ENCODE data around the gene ANXA8. TPM values are rescaled to one million over a fixed set of nuclear protein-coding genes. Genes with fewer than 3 reads are reported as not detected.

ANXA8 gene
- total RNA-seq, 1 experiment from 2014 or later: 1.1 TPM

DNA sequence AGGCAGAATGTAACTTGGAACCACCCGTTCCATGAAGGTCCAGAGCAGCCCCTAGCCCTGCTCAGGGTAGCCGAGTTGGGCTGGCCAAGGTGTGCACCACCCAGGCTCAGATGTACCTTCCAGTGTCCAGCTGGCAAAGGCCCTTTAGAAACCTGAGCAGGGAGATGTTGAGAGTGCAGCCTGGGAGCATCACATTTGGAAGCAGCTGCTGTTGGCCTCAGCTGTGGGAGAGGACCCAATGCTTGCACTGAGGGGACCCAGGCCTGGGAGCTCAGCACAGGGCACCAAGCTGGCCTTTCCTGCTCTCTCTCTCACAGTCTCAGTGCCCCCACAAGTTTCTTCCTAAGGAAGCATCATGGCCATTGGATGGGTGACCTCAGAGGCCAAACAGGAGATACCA lies 33.5 kb downstream of the ANXA8 start:
- intact Hi-C loops (cut with micrococcal nuclease): no loop called here
- Histone ChIP-seq H3K79me2 (ENCODE audit: low read length) (no peaks in the 10 kb centered on the region), H3K9me2 (replicated peaks; ENCODE audit: low read length) (no peaks in the 10 kb centered on the region), H3K9ac (ENCODE audit: low read length) (no peak overlapping the region), H2AFZ (ENCODE audit: low read length) (no peak overlapping the region), H3K4me3 (ENCODE audit: low read length) (no peak overlapping the region), H3F3A (ENCODE audit: low read length, unreplicated experiment) (no peaks in the 10 kb centered on the region), H3K9me3 (ENCODE audit: low read length) (no peaks in the 10 kb centered on the region), H3K4me1 (ENCODE audit: insufficient read depth, low read length) (no peaks in the 10 kb centered on the region), H3K4me2 (ENCODE audit: low read length) (no peak overlapping the region), H4K20me1 (ENCODE audit: low read length) (no peaks in the 10 kb centered on the region), H3K27ac (ENCODE audit: low read length) (no peak overlapping the region), H3K36me3 (ENCODE audit: low read depth, low read length) (no peaks in the 10 kb centered on the region), H3K27me3 (ENCODE audit: low read length) (no peaks in the 10 kb centered on the region)
- BruUV-seq (replicated peaks): no TSS peak
- ChIA-PET CTCF (no interaction called here), POLR2A (ENCODE audit: unreplicated experiment) (no interaction called here)
- ATAC-seq: no peak
- DNase-seq: no peak
- TF ChIP-seq EZH2phosphoT487 (IDR thresholded peaks at IDR 0.05; ENCODE audit: borderline replicate concordance, low read length): no peak
- no peak for TF ChIP-seq EZH2 (IDR thresholded peaks at IDR 0.05; ENCODE audit: low read length, unreplicated experiment)
- TF ChIP-seq, protein P1, sequence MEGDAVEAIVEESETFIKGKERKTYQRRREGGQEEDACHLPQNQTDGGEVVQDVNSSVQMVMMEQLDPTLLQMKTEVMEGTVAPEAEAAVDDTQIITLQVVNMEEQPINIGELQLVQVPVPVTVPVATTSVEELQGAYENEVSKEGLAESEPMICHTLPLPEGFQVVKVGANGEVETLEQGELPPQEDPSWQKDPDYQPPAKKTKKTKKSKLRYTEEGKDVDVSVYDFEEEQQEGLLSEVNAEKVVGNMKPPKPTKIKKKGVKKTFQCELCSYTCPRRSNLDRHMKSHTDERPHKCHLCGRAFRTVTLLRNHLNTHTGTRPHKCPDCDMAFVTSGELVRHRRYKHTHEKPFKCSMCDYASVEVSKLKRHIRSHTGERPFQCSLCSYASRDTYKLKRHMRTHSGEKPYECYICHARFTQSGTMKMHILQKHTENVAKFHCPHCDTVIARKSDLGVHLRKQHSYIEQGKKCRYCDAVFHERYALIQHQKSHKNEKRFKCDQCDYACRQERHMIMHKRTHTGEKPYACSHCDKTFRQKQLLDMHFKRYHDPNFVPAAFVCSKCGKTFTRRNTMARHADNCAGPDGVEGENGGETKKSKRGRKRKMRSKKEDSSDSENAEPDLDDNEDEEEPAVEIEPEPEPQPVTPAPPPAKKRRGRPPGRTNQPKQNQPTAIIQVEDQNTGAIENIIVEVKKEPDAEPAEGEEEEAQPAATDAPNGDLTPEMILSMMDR (conservative IDR thresholded peaks at IDR 0.05; ENCODE audit: low read depth, low read length): no peak

DNA sequence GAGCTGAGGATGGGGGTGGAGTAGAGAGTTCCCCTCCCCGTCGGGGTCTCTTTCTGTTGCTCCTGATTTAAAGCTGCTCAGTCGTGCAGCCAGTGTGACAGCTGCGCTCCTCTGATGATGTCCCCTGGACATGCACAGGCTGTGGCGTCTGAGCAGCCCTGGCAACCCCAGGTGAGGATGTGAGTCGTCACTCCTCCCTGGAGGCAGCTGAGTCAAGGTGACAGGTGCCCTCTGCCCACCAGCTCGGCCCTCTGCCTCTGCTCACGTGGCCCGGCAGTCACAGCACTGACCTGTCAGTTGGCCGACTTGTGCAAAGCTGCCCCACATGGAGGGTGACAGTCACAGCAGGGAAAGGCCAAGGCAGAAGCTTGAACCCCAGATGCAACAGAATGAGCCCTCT lies 33.9 kb downstream of the ANXA8 start:
- ChIA-PET CTCF (no interaction called here), POLR2A (ENCODE audit: unreplicated experiment) (no interaction called here)
- DNase-seq: no peak
- Histone ChIP-seq H3K4me2 (ENCODE audit: low read length) (no peak overlapping the region), H4K20me1 (ENCODE audit: low read length) (no peaks in the 10 kb centered on the region), H3K9me3 (ENCODE audit: low read length) (no peaks in the 10 kb centered on the region), H3K27me3 (ENCODE audit: low read length) (no peaks in the 10 kb centered on the region), H3K36me3 (ENCODE audit: low read depth, low read length) (no peaks in the 10 kb centered on the region), H3K4me1 (ENCODE audit: insufficient read depth, low read length) (no peaks in the 10 kb centered on the region), H2AFZ (ENCODE audit: low read length) (no peak overlapping the region), H3K9me2 (replicated peaks; ENCODE audit: low read length) (no peaks in the 10 kb centered on the region), H3K27ac (ENCODE audit: low read length) (no peak overlapping the region), H3K4me3 (ENCODE audit: low read length) (no peak overlapping the region), H3K79me2 (ENCODE audit: low read length) (no peaks in the 10 kb centered on the region), H3F3A (ENCODE audit: low read length, unreplicated experiment) (no peaks in the 10 kb centered on the region), H3K9ac (ENCODE audit: low read length) (no peak overlapping the region)
- no peak for ATAC-seq
- intact Hi-C loops (cut with micrococcal nuclease): no loop called here
- TF ChIP-seq, protein P1 (conservative IDR thresholded peaks at IDR 0.05; ENCODE audit: low read depth, low read length): no peak
- no peak for TF ChIP-seq EZH2 (IDR thresholded peaks at IDR 0.05; ENCODE audit: low read length, unreplicated experiment)
- TF ChIP-seq EZH2phosphoT487 (IDR thresholded peaks at IDR 0.05; ENCODE audit: borderline replicate concordance, low read length): no peak
- no TSS peak for BruUV-seq (replicated peaks)

DNA sequence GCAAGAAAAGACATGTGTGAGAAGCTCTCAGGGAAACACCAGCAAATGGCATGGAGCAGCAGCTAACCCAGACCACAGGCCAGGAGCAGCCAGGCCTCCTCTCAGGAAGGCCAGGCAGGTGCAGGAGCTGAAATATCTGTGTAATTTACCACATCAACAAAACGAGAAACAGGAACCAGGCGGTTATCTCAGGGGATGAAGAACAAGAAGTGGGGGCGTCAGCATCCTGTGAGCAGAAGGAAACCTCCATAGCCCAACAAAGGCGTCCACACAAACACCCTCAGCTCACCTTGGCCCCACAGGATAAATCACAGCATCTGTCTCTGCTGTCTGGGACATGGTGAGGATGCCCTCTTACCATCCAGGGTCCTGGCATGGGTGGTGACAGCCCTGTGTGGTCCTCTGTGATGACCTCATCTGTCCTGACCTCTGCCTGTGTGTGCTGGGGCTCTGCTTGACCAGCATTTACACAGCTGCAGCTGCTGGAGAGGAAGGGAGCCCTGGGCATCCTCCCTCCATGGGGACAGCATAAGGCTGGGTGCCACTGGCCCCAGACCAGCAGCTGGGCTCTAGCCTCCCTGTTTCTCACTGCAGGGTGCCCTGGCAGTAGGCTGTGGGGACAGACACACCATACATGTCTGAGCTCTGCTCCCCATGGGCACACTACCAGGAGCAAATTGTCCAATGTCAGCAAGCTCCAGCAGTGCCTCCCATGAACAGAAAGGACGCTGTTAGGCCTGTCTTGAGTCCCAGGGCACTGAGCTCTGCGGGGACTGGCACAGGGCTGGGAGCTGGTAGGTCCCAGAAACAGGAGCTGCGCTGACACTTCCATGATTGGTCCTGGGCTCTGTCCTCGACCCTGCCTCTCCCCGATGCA lies 34.6 kb downstream of the ANXA8 start:
- Histone ChIP-seq H3K4me2 (ENCODE audit: low read length) (no peak overlapping the region), H3K4me3 (ENCODE audit: low read length) (no peak overlapping the region), H3K79me2 (ENCODE audit: low read length) (no peaks in the 10 kb centered on the region), H3K9me2 (replicated peaks; ENCODE audit: low read length) (no peaks in the 10 kb centered on the region), H2AFZ (ENCODE audit: low read length) (no peak overlapping the region), H3K36me3 (ENCODE audit: low read depth, low read length) (no peaks in the 10 kb centered on the region), H3K9ac (ENCODE audit: low read length) (no peak overlapping the region), H3K27me3 (ENCODE audit: low read length) (no peaks in the 10 kb centered on the region), H3K4me1 (ENCODE audit: insufficient read depth, low read length) (no peaks in the 10 kb centered on the region), H3K27ac (ENCODE audit: low read length) (no peak overlapping the region), H4K20me1 (ENCODE audit: low read length) (no peaks in the 10 kb centered on the region), H3K9me3 (ENCODE audit: low read length) (no peaks in the 10 kb centered on the region), H3F3A (ENCODE audit: low read length, unreplicated experiment) (no peaks in the 10 kb centered on the region)
- DNase-seq (no peak), ATAC-seq (no peak)
- TF ChIP-seq EZH2 (IDR thresholded peaks at IDR 0.05; ENCODE audit: low read length, unreplicated experiment) (no peak), EZH2phosphoT487 (IDR thresholded peaks at IDR 0.05; ENCODE audit: borderline replicate concordance, low read length) (no peak)
- TF ChIP-seq, protein P1 (conservative IDR thresholded peaks at IDR 0.05; ENCODE audit: low read depth, low read length): no peak
- intact Hi-C loops (cut with micrococcal nuclease): no loop called here
- POLR2A ChIA-PET (ENCODE audit: unreplicated experiment): no interaction called here
- no TSS peak for BruUV-seq (replicated peaks)
- CTCF ChIA-PET: no interaction called here
